ENCODE data around the gene TSSK2. TPM values are rescaled to one million over a fixed set of nuclear protein-coding genes. Genes with fewer than 3 reads are reported as not detected.
A peak's percentile ranks its signal among the peaks of the same experiment; 100 is the strongest.

TSSK2 gene
- polyA plus RNA-seq, 2 donors, result 0.05 to 0.06 TPM

DNA sequence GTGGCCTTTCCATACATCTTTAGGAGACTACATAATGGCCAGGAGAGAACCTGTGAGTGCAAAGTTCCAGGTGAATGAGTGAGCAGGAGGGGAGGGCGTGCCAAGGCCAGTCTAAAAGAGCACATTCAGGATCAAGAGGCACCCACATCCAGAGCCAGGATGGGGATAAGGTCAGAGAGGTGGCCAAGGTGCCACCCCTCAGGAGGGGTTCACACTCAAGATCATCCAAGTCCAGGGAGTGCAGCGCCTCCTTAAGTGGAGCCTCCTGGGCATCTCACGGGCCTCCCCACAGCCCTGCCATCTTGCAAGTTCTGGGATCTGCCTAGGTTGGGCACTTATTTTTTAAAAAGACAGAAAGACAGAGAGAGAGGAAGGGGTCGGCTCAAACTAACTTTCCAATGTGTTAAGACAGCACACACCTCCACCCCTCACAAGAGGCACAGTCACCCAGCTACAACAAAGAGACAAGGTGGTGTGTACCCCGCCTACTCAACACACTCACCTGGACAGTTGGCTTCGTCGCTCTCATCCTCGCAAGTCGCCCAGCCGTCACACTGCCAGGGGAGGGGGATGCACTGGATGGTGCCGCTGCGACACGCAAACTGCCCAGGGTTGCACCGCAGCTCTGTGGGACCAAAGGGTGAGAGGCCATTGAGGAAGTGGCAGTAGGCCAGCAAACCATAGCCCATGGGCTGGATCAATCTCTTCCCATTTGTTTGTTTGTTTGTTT, 42.1 kb upstream of the TSSK2 start:
- Histone ChIP-seq H3K4me3 (ENCODE audit: low read depth in 1 of 2, low read length in 2 of 2) (no peak overlapping the region), H3K4me1 (ENCODE audit: control insufficient read depth in 2 of 2, insufficient read depth in 2 of 2, low read length in 1 of 2) (peaks cover 0 to 12% of the 10 kb centered on the region in 2 donors), H3K27ac (ENCODE audit: low read depth in 2 of 2, low read length in 1 of 2) (no peak overlapping the region), H3K27me3 (ENCODE audit: control insufficient read depth in 1 of 2, insufficient read depth in 2 of 2, low read length in 2 of 2) (no peaks in the 10 kb centered on the region), H3K9me3 (ENCODE audit: control insufficient read depth in 2 of 2, insufficient read depth in 1 of 2, low read depth in 1 of 2, low read length in 1 of 2) (no peaks in the 10 kb centered on the region), H3K36me3 (ENCODE audit: control insufficient read depth in 2 of 2, insufficient read depth in 2 of 2, low read length in 1 of 2) (peaks cover 0 to 9% of the 10 kb centered on the region in 2 donors)
- 95 to 98% methylated on average over 14 of the region's 14 CpGs for WGBS, 2 donors

GRCh38 chr22:19090183-19090582, 40.9 kb upstream of the TSSK2 start:
- Histone ChIP-seq H3K4me1 (ENCODE audit: control insufficient read depth in 2 of 2, insufficient read depth in 2 of 2, low read length in 1 of 2) (peaks cover 0 to 12% of the 10 kb centered on the region in 2 donors), H3K27me3 (ENCODE audit: control insufficient read depth in 1 of 2, insufficient read depth in 2 of 2, low read length in 2 of 2) (no peaks in the 10 kb centered on the region), H3K4me3 (ENCODE audit: low read depth in 1 of 2, low read length in 2 of 2) (no peak overlapping the region), H3K36me3 (ENCODE audit: control insufficient read depth in 2 of 2, insufficient read depth in 2 of 2, low read length in 1 of 2) (peaks cover 0 to 9% of the 10 kb centered on the region in 2 donors), H3K27ac (ENCODE audit: low read depth in 2 of 2, low read length in 1 of 2) (no peak overlapping the region), H3K9me3 (ENCODE audit: control insufficient read depth in 2 of 2, insufficient read depth in 1 of 2, low read depth in 1 of 2, low read length in 1 of 2) (no peaks in the 10 kb centered on the region)
- 84 to 86% methylated on average over 2 of the region's 2 CpGs for whole genome bisulfite sequencing, 2 donors

DNA sequence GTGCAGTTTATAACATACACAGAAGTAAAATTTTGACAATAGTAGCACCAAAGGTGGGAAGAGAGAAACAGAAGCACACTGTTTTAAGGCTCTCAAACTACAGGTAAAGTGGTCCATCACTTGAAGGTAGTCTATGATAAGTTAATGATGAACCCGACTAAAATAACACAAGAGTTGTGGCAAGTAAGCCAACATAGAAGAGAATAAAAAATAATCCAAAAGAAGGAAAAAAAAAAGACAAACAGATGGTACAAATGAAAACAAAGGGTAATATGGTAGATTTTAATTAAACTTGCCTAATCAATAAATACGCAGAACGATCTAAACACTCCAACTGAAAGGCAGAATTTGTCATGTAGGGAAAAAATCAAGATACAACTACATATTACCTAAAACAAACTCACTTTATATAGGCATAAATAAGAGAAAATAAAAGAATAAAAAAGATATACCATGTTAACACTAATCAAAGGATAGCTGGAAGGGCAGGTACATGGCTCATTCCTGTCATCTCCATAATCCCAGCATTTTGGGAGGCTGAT, 40.5 kb upstream of the TSSK2 start:
- Histone ChIP-seq H3K36me3 (ENCODE audit: control insufficient read depth in 2 of 2, insufficient read depth in 2 of 2, low read length in 1 of 2) (peaks cover 0 to 9% of the 10 kb centered on the region in 2 donors), H3K4me1 (ENCODE audit: control insufficient read depth in 2 of 2, insufficient read depth in 2 of 2, low read length in 1 of 2) (peaks cover 0 to 12% of the 10 kb centered on the region in 2 donors)
- 63 to 88% methylated on average over 3 of the region's 3 CpGs for WGBS, 2 donors

GRCh38 chr22:19092725-19093124, 38.4 kb upstream of the TSSK2 start:
- no peak overlapping the region for H3K27ac ChIP-seq (ENCODE audit: low read depth in 2 of 2, low read length in 1 of 2)
- no peaks in the 10 kb centered on the region for H3K9me3 ChIP-seq (ENCODE audit: control insufficient read depth in 2 of 2, insufficient read depth in 1 of 2, low read depth in 1 of 2, low read length in 1 of 2)
- peaks cover 0 to 9% of the 10 kb centered on the region in 2 donors for H3K36me3 ChIP-seq (ENCODE audit: control insufficient read depth in 2 of 2, insufficient read depth in 2 of 2, low read length in 1 of 2)
- H3K4me1 ChIP-seq (ENCODE audit: control insufficient read depth in 2 of 2, insufficient read depth in 2 of 2, low read length in 1 of 2), result peaks cover 4 to 9% of the 10 kb centered on the region in 2 donors
- WGBS, 2 donors, result 92 to 98% methylated on average over 4 of the region's 4 CpGs
- no peak overlapping the region for H3K4me3 ChIP-seq (ENCODE audit: low read depth in 1 of 2, low read length in 2 of 2)
- no peaks in the 10 kb centered on the region for H3K27me3 ChIP-seq (ENCODE audit: control insufficient read depth in 1 of 2, insufficient read depth in 2 of 2, low read length in 2 of 2)

More for the DNA sequence above, 40.5 kb upstream of the TSSK2 start:
- H3K27me3 ChIP-seq (ENCODE audit: control insufficient read depth in 1 of 2, insufficient read depth in 2 of 2, low read length in 2 of 2), result no peaks in the 10 kb centered on the region
- no peak overlapping the region for H3K27ac ChIP-seq (ENCODE audit: low read depth in 2 of 2, low read length in 1 of 2)
- H3K4me3 ChIP-seq (ENCODE audit: low read depth in 1 of 2, low read length in 2 of 2), result no peak overlapping the region
- no peaks in the 10 kb centered on the region for H3K9me3 ChIP-seq (ENCODE audit: control insufficient read depth in 2 of 2, insufficient read depth in 1 of 2, low read depth in 1 of 2, low read length in 1 of 2)

- no peaks in the 10 kb centered on the region for H3K9me3 ChIP-seq (ENCODE audit: control insufficient read depth in 2 of 2, insufficient read depth in 1 of 2, low read depth in 1 of 2, low read length in 1 of 2)
- peaks cover 4 to 5% of the 10 kb centered on the region in 2 donors for H3K4me1 ChIP-seq (ENCODE audit: control insufficient read depth in 2 of 2, insufficient read depth in 2 of 2, low read length in 1 of 2)
- 95 to 96% methylated on average over 4 of the region's 4 CpGs for WGBS, 2 donors
- no peak overlapping the region for H3K27ac ChIP-seq (ENCODE audit: low read depth in 2 of 2, low read length in 1 of 2)
- H3K36me3 ChIP-seq (ENCODE audit: control insufficient read depth in 2 of 2, insufficient read depth in 2 of 2, low read length in 1 of 2), result no peaks in the 10 kb centered on the region
- no peak overlapping the region for H3K4me3 ChIP-seq (ENCODE audit: low read depth in 1 of 2, low read length in 2 of 2)
- no peaks in the 10 kb centered on the region for H3K27me3 ChIP-seq (ENCODE audit: control insufficient read depth in 1 of 2, insufficient read depth in 2 of 2, low read length in 2 of 2)
Observed at GRCh38 chr22:19094393-19094997, 36.6 kb upstream of the TSSK2 start.

DNA sequence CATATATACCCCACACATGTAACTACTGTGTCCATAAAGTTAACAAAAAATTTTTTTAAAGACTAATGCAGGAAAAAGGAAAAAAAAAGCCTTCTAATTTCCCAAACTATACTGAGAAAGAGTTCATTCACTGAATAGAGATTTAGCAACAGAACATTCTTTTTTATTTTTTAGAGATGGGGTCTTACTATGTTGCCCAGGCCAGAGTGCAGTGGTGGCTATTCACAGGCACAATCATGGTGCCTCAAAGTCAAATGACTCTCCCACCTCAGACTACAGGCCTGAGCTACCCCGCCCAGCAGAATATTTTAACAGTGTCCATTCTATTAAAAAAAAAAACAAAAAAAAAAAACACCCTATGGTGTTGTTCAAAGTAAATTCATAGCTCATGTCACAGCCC, 34.6 kb upstream of the TSSK2 start:
- H3K4me3 ChIP-seq (ENCODE audit: low read depth in 1 of 2, low read length in 2 of 2), result no peak overlapping the region
- WGBS, 2 donors, result 100% methylated on average over 1 of the region's 1 CpG
- no peaks in the 10 kb centered on the region for H3K9me3 ChIP-seq (ENCODE audit: control insufficient read depth in 2 of 2, insufficient read depth in 1 of 2, low read depth in 1 of 2, low read length in 1 of 2)
- no peak overlapping the region for H3K27ac ChIP-seq (ENCODE audit: low read depth in 2 of 2, low read length in 1 of 2)
- no peaks in the 10 kb centered on the region for H3K36me3 ChIP-seq (ENCODE audit: control insufficient read depth in 2 of 2, insufficient read depth in 2 of 2, low read length in 1 of 2)
- H3K27me3 ChIP-seq (ENCODE audit: control insufficient read depth in 1 of 2, insufficient read depth in 2 of 2, low read length in 2 of 2), result no peaks in the 10 kb centered on the region
- H3K4me1 ChIP-seq (ENCODE audit: control insufficient read depth in 2 of 2, insufficient read depth in 2 of 2, low read length in 1 of 2), result peaks cover 4 to 5% of the 10 kb centered on the region in 2 donors

DNA sequence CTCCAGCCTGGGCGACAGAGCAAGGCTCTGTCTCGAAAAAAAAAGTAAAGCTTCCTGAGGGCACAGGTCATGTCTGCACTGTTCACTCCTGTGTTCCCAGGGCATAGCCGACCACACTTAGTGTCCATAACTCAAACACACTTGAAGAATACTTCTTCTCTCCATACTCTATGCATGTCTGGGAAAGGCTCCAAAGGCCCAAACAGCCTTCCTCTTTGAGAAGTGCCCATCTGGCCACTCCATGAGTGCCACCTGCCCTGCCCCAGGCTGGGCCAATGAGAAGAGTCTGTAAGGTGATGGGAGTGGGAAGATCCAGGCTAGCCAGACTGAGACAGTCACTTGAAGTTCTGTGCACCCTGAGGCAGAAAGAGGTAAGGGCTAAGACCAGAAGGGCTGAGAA, 33.6 kb upstream of the TSSK2 start:
- H3K4me3 ChIP-seq (ENCODE audit: low read depth in 1 of 2, low read length in 2 of 2), result no peak overlapping the region
- WGBS, 2 donors, result 78 to 79% methylated on average over 3 of the region's 3 CpGs
- no peak overlapping the region for H3K27ac ChIP-seq (ENCODE audit: low read depth in 2 of 2, low read length in 1 of 2)

GRCh38 chr22:19098157-19098556, 33.0 kb upstream of the TSSK2 start:
- no peaks in the 10 kb centered on the region for H3K27me3 ChIP-seq (ENCODE audit: control insufficient read depth in 1 of 2, insufficient read depth in 2 of 2, low read length in 2 of 2)
- H3K9me3 ChIP-seq (ENCODE audit: control insufficient read depth in 2 of 2, insufficient read depth in 1 of 2, low read depth in 1 of 2, low read length in 1 of 2), result no peaks in the 10 kb centered on the region
- H3K4me1 ChIP-seq (ENCODE audit: control insufficient read depth in 2 of 2, insufficient read depth in 2 of 2, low read length in 1 of 2), result peaks cover 4 to 5% of the 10 kb centered on the region in 2 donors
- no peaks in the 10 kb centered on the region for H3K36me3 ChIP-seq (ENCODE audit: control insufficient read depth in 2 of 2, insufficient read depth in 2 of 2, low read length in 1 of 2)
- 65 to 73% methylated on average over 4 of the region's 4 CpGs for WGBS, 2 donors
- H3K27ac ChIP-seq (ENCODE audit: low read depth in 2 of 2, low read length in 1 of 2), result no peak overlapping the region
- H3K4me3 ChIP-seq (ENCODE audit: low read depth in 1 of 2, low read length in 2 of 2), result no peak overlapping the region

More for the DNA sequence above, 33.6 kb upstream of the TSSK2 start:
- Histone ChIP-seq H3K36me3 (ENCODE audit: control insufficient read depth in 2 of 2, insufficient read depth in 2 of 2, low read length in 1 of 2) (no peaks in the 10 kb centered on the region), H3K27me3 (ENCODE audit: control insufficient read depth in 1 of 2, insufficient read depth in 2 of 2, low read length in 2 of 2) (no peaks in the 10 kb centered on the region), H3K4me1 (ENCODE audit: control insufficient read depth in 2 of 2, insufficient read depth in 2 of 2, low read length in 1 of 2) (peaks cover 4 to 5% of the 10 kb centered on the region in 2 donors), H3K9me3 (ENCODE audit: control insufficient read depth in 2 of 2, insufficient read depth in 1 of 2, low read depth in 1 of 2, low read length in 1 of 2) (no peaks in the 10 kb centered on the region)

DNA sequence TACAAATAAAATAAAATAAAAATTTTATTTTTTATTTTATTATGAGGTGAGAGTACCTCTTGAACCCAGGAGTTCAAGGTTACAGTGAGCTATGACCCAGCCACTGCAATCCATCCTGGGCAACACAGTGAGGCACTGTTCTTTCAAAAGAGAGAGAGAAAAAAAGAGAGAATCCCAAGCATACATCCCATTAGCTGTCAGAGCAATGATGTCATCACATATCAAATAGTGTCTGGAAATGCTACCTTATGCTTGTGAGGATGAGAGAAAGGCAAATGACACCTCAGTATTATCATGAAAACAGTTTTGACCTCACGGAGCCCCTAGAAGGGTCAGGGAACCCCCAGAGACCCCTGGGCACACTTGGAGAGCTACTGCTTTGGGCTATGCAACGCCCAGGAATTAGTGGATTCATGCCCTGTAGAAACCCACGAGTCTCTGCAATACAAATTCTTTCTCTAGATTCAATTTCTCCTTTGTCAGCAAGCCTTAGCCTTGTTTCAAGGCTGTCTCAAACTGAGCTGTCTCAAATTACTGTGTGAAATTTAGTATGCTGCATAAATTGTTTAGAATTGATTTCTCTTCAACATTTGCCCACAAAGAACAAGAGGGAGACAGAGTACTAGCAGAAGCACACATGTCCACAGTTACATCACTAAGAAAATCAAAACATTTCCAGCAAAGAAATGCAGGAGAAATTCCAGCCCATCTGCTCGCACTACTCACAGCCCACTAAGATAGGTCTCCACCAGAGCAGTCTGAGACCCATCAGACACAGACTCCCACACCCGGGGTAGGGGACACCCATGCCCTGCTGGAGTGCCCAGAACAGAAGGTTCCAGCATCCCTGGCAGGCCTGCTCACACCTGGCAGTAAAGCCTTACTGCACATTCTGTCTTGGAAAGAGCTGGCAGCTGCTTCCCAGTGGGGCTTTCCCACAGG, 27.0 kb upstream of the TSSK2 start:
- Histone ChIP-seq H3K9me3 (ENCODE audit: control insufficient read depth in 2 of 2, insufficient read depth in 1 of 2, low read depth in 1 of 2, low read length in 1 of 2) (no peaks in the 10 kb centered on the region), H3K27ac (ENCODE audit: low read depth in 2 of 2, low read length in 1 of 2) (peak overlapping the region; percentile 41 to 51), H3K4me3 (ENCODE audit: low read depth in 1 of 2, low read length in 2 of 2) (no peak overlapping the region), H3K27me3 (ENCODE audit: control insufficient read depth in 1 of 2, insufficient read depth in 2 of 2, low read length in 2 of 2) (no peaks in the 10 kb centered on the region), H3K4me1 (ENCODE audit: control insufficient read depth in 2 of 2, insufficient read depth in 2 of 2, low read length in 1 of 2) (peaks cover 9 to 11% of the 10 kb centered on the region in 2 donors), H3K36me3 (ENCODE audit: control insufficient read depth in 2 of 2, insufficient read depth in 2 of 2, low read length in 1 of 2) (no peaks in the 10 kb centered on the region)
- WGBS, 2 donors, result 50 to 60% methylated on average over 5 of the region's 5 CpGs

Measured in esophagus (tissue), 2 donors.